Esophagus muscularis mucosa (tissue), 4 donors: ENCODE measurements around the gene CBLC. TPM values are rescaled to one million over a fixed set of nuclear protein-coding genes. Genes with fewer than 3 reads are reported as not detected.

ENCODE experiments used
- DNase-seq: peaks from one replicate; pipeline ENCODE4 v3.0.0-alpha.2; 2017; ENCODE audit errors: extremely low spot score
- H3K27ac ChIP-seq, 4 donors: fragments of 200-600 bp; sonication (generic); replicated peaks in 1 of 4; 1 replicate in 3 of 4; 2 replicates in 1 of 4; pipeline ENCODE4 v1.5.1; 2016 to 2019; ENCODE audit warnings: mild to moderate bottlenecking in 1 of 4
- H3K27me3 ChIP-seq, 4 donors: fragments of 200-600 bp; sonication (generic); one replicate each; pipeline versions ENCODE4 v1.5.1 to v1.6.0; 2016 to 2019
- H3K36me3 ChIP-seq, 4 donors: fragments of 200-600 bp; sonication (generic); one replicate each; pipeline ENCODE4 v1.5.1; 2016 to 2019
- H3K4me1 ChIP-seq, 4 donors: fragments of 200-600 bp; sonication (generic); one replicate each; pipeline ENCODE4 v1.5.1; 2016 to 2019
- H3K4me3 ChIP-seq, 4 donors: fragments of 200-600 bp; sonication (generic); 1 replicate in 2 of 4; 2 replicates in 2 of 4; pipeline ENCODE4 v1.5.1; 2016 to 2019; ENCODE audit warnings: mild to moderate bottlenecking in 4 of 4, moderate library complexity in 1 of 4
- H3K9me3 ChIP-seq, 4 donors: fragments of 200-600 bp; sonication (generic); 1 replicate in 3 of 4; 2 replicates in 1 of 4; pipeline ENCODE4 v1.5.1; 2016 to 2019
- CTCF ChIP-seq, 3 experiments: fragments of 200-600 bp in 2 of 3; fragments of 450-650 bp in 1 of 3; sonication (generic) in 2 of 3; IDR thresholded peaks; one replicate each; pipeline ENCODE4 v1.5.1; 2017 to 2019; ENCODE audit warnings: antibody characterized with exemption in 3 of 3, mild to moderate bottlenecking in 2 of 3, moderate library complexity in 1 of 3
- EP300 ChIP-seq: sonication (generic); formaldehyde crosslinking; IDR thresholded peaks from one replicate; pipeline ENCODE4 v1.6.1; 2017; ENCODE audit warnings: antibody characterized with exemption
- POLR2A ChIP-seq: fragments of 450-650 bp; IDR thresholded peaks from one replicate; pipeline ENCODE4 v1.6.1; 2017; ENCODE audit warnings: antibody characterized with exemption, moderate library complexity, mild to moderate bottlenecking, low read depth
- POLR2AphosphoS5 ChIP-seq, 2 donors: sonication (generic); formaldehyde crosslinking; IDR thresholded peaks; one replicate each; pipeline ENCODE4 v1.6.1; 2017; ENCODE audit warnings: antibody characterized with exemption in 2 of 2
- WGBS: methylation state at CpG from one replicate; pipeline ENCODE4 v1.1.5; 2018; 5-methylcytosine and 5-hydroxymethylcytosine counted together
- intact Hi-C: fragments of 100-400 bp; cut with DNase I; formaldehyde crosslinking; loops from one replicate; pipeline ENCODE4 v1.15.1; 2023
- total RNA-seq, 4 donors: library from RNA; depleted of rRNA; stranded (reverse); fragments of >200 nt; gene quantifications; one replicate each; pipeline versions ENCODE4 v1.1.0 to v1.2.1, GENCODE V29; 2016

The CBLC gene
- total RNA-seq, 4 donors from 2014 or later: 0.34 to 0.50 TPM; not detected in 2

DNA sequence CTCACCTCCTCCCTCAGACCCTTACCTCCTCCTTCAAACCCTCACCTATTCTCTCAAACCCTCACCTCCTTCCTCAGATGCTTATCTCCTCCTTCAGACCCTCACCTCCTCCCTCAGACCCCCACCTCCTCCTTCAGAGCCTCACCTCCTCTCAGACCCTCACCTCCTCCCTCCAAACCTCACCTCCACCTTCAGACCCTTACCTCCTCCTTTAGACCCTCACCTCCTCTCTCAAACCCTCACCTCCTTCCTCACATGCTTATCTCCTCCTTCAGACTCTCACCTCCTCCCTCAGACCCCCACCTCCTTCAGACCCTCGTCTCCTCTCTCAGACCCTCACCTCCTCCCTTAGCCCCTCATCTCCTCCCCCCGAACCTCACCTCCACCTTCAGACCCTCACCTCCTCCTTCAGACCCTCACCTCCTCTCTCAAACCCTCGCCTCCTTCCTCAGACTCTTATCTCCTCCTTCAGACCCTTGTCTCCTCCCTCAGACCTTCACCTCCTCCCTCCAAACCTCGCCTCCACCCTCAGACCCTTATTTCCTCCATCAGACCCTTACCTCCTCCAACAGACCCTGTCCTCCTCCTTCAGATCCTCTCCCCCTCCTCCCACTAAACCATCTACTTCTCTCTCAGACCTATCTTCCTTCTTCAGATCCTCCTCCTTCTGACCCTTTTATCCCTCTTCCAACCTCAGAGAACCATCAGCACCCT is 31.6 kb upstream of the CBLC start:
- WGBS: 83% methylated on average over 4 of the region's 4 CpGs
- DNase-seq: no peak
- peak overlapping the region; percentile 89 to 96 (median 94) for H3K27ac ChIP-seq
- H3K9me3 ChIP-seq: no peaks in the 10 kb centered on the region
- TF ChIP-seq POLR2AphosphoS5 (IDR thresholded peaks at IDR 0.05): no peak
- peaks cover 65 to 94% (median 89%) of the 10 kb centered on the region in 4 donors for H3K4me1 ChIP-seq
- intact Hi-C loops: no loop called here
- H3K4me3 ChIP-seq: no peak overlapping the region
- peaks cover 0 to 13% (median 3%) of the 10 kb centered on the region in 4 donors for H3K36me3 ChIP-seq
- no peaks in the 10 kb centered on the region for H3K27me3 ChIP-seq

GRCh38 chr19:44746616-44746945 is 31.1 kb upstream of the CBLC start:
- Histone ChIP-seq H3K36me3 (peaks cover 0 to 19% (median 8%) of the 10 kb centered on the region in 4 donors), H3K4me3 (peak overlapping the region in 1 of 4 donors; percentile 83), H3K9me3 (no peaks in the 10 kb centered on the region), H3K4me1 (peaks cover 62 to 94% (median 89%) of the 10 kb centered on the region in 4 donors), H3K27ac (peak overlapping the region; percentile 89 to 96 (median 94)), H3K27me3 (no peaks in the 10 kb centered on the region)
- intact Hi-C loops: no loop called here
- TF ChIP-seq CTCF (IDR thresholded peaks at IDR 0.05) (no peak), POLR2AphosphoS5 (IDR thresholded peaks at IDR 0.05) (no peak), EP300 (no peak), POLR2A (no peak)
- 86% methylated on average over 5 of the region's 5 CpGs for WGBS
- no peak for DNase-seq

DNA sequence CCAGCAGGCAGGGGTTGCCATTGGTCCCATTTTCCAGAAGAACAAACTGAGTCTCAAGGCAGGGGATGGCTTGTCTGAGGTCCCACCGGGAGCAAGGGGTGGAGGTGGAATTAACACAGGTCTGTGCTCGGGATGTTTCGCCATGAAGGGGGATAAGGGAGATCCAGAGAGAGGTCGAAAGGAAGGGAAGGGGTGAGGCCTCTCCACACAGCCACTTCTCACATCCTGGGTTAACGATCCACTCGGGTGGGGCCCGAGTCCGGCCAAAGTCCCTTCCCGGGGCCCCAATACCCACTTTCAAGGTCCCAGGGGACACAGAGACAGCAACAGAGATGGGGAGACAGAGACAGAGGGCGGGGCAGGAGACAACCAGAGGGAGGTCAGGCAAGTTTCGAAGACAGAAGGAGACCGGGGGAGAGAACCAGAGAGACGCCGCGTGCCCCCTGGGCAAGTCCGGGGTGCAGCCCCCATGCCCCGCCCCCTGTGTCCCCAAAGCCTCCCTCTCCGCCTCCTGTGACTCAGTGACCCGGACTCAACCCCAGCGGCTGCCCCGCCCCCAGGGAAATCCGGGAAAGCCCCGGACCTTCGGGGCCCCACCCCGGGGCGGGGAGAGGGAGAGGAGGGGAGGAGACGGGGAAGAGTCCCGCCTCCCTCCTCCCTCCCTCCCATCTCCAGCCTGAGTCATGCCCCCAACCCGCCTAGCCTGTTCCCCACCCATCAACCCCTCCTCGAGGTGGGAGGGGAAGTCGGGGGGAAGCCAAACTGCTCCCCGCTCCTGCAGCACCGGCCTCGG is 30.5 kb upstream of the CBLC start:
- no peaks in the 10 kb centered on the region for H3K9me3 ChIP-seq
- H3K27ac ChIP-seq: peak overlapping the region; percentile 89 to 96 (median 94)
- H3K36me3 ChIP-seq: peaks cover 0 to 23% (median 11%) of the 10 kb centered on the region in 4 donors
- peak overlapping the region; percentile 75 to 84 (median 80) for H3K4me3 ChIP-seq
- no peak for TF ChIP-seq CTCF (IDR thresholded peaks at IDR 0.05)
- TF ChIP-seq POLR2AphosphoS5 (IDR thresholded peaks at IDR 0.05): peak; percentile 86 to 90
- TF ChIP-seq EP300: peak; percentile 80
- TF ChIP-seq POLR2A: peak; percentile 57
- 14% methylated on average over 21 of the region's 34 CpGs for WGBS
- peak; percentile 97 for DNase-seq
- peaks cover 61 to 94% (median 90%) of the 10 kb centered on the region in 4 donors for H3K4me1 ChIP-seq
- no peaks in the 10 kb centered on the region for H3K27me3 ChIP-seq
- intact Hi-C loops: no loop called here

DNA sequence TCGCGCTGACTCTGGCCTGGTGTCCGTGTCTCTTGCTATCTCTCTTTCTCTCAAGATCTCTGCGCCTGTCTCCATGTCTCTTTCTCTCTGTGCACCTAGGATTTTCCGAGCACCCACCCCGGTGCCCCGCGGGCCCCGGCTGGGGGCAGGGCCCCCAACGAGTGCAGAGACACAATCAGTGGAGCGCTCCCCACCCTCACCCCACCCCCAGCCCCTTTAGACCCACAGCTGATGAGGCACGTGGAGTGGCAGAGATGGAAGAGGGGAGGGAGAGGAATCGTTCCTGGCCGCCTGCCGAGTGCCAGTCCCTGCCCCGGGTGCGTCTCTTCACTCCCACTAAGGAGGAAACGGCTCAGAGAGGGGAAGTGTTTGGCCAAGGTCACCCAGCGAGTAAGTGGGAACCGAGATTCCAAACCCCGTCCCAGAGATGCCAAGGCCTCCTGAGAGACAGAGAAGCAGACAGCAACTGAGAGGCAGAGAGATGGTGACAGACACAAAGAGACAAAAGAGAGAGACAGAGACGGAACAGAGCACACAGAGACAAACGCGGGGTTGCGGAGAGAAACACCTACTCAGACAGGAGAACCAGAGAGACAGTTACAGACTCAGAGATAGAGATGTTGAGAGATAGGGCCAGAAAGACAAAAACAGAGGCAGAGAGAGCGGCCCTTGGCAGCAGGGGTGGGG is 29.8 kb upstream of the CBLC start:
- peak overlapping the region; percentile 89 to 96 (median 94) for H3K27ac ChIP-seq
- DNase-seq: no peak
- TF ChIP-seq EP300: no peak
- no peak for TF ChIP-seq POLR2A
- no peak for TF ChIP-seq CTCF (IDR thresholded peaks at IDR 0.05)
- TF ChIP-seq POLR2AphosphoS5 (IDR thresholded peaks at IDR 0.05): no peak
- intact Hi-C loops: no loop called here
- H3K4me1 ChIP-seq: peaks cover 61 to 94% (median 90%) of the 10 kb centered on the region in 4 donors
- H3K4me3 ChIP-seq: peak overlapping the region; percentile 75 to 84 (median 80)
- 0% methylated on average over 24 of the region's 26 CpGs for WGBS
- peaks cover 0 to 31% (median 19%) of the 10 kb centered on the region in 4 donors for H3K36me3 ChIP-seq
- H3K27me3 ChIP-seq: no peaks in the 10 kb centered on the region
- H3K9me3 ChIP-seq: no peaks in the 10 kb centered on the region
